GM23338 (cell line): Measurements from ENCODE around the gene TP53. TPM values are rescaled to one million over a fixed set of nuclear protein-coding genes. Genes with fewer than 3 reads are reported as not detected.
A peak's percentile ranks its signal among the peaks of the same experiment; 100 is the strongest.

Source experiments
- ATAC-seq: fragments of 200-7000 bp; cut with Tn5 transposase; 3 replicates; pipeline ENCODE4 v1.9.1; 2020
- DNase-seq: peaks from one replicate; pipeline ENCODE4 v3.0.0-alpha.2; 2015; ENCODE audit warnings: low spot score
- H2AFZ ChIP-seq: fragments of 200-600 bp; sonication (generic); 2 replicates; pipeline ENCODE4 v1.8.0; 2016; ENCODE audit warnings: antibody characterized with exemption, mild to moderate bottlenecking, moderate library complexity
- H3F3A ChIP-seq: fragments of 200-600 bp; sonication (generic); replicated peaks from 2 replicates; pipeline ENCODE4 v1.8.0; 2017; ENCODE audit warnings: antibody characterized with exemption, mixed run types, low read depth
- H3K27ac ChIP-seq: fragments of 200-600 bp; sonication (generic); 2 replicates; pipeline ENCODE4 v1.6.1; 2016; ENCODE audit warnings: low read depth
- H3K27me3 ChIP-seq: fragments of 200-600 bp; sonication (generic); 2 replicates; pipeline ENCODE4 v1.8.0; 2016; ENCODE audit warnings: mild to moderate bottlenecking, mixed run types, moderate library complexity; ENCODE audit not compliant: insufficient read depth
- H3K36me3 ChIP-seq: fragments of 200-600 bp; sonication (generic); 2 replicates; pipeline ENCODE4 v1.8.0; 2016; ENCODE audit warnings: mild to moderate bottlenecking; ENCODE audit not compliant: insufficient read depth
- H3K4me1 ChIP-seq: fragments of 200-600 bp; sonication (generic); 2 replicates; pipeline ENCODE4 v1.8.0; 2016; ENCODE audit warnings: mild to moderate bottlenecking, moderate library complexity; ENCODE audit not compliant: insufficient read depth
- H3K4me2 ChIP-seq: fragments of 200-600 bp; sonication (generic); 2 replicates; pipeline ENCODE4 v1.7.1; 2017; ENCODE audit warnings: mixed run types
- H3K4me3 ChIP-seq: fragments of 200-600 bp; sonication (generic); 2 replicates; pipeline ENCODE4 v1.6.1; 2016; ENCODE audit warnings: mixed run types
- H3K79me2 ChIP-seq: fragments of 200-600 bp; sonication (generic); replicated peaks from 2 replicates; pipeline ENCODE4 v1.8.0; 2017; ENCODE audit warnings: mild to moderate bottlenecking; ENCODE audit not compliant: insufficient read depth
- H3K9me2 ChIP-seq: fragments of 200-600 bp; sonication (generic); 2 replicates; pipeline ENCODE4 v1.8.0; 2017; ENCODE audit not compliant: insufficient read depth
- H4K20me1 ChIP-seq: fragments of 200-600 bp; sonication (generic); replicated peaks from 2 replicates; pipeline ENCODE4 v1.8.0; 2017; ENCODE audit warnings: mild to moderate bottlenecking; ENCODE audit not compliant: insufficient read depth
- H3K27ac Mint-ChIP-seq: 2 replicates; pipeline ENCODE4 v1.8.0; 2020; ENCODE audit warnings: inconsistent platforms, mild to moderate bottlenecking, moderate library complexity, mixed read lengths
- H3K27me3 Mint-ChIP-seq: 3 replicates; pipeline ENCODE4 v1.8.0; 2022; ENCODE audit warnings: low read depth, mild to moderate bottlenecking, moderate library complexity, mixed read lengths, inconsistent platforms; ENCODE audit not compliant: insufficient read depth, poor library complexity
- H3K36me3 Mint-ChIP-seq: 3 replicates; pipeline ENCODE4 v1.8.0; 2021; ENCODE audit warnings: low read depth, mild to moderate bottlenecking, inconsistent platforms, moderate library complexity, mixed read lengths
- H3K4me1 Mint-ChIP-seq: 3 replicates; pipeline ENCODE4 v1.8.0; 2020; ENCODE audit warnings: mild to moderate bottlenecking, inconsistent platforms, mixed read lengths
- H3K4me3 Mint-ChIP-seq: 3 replicates; pipeline ENCODE4 v1.8.0; 2021; ENCODE audit warnings: moderate library complexity, mild to moderate bottlenecking, inconsistent platforms, mixed read lengths
- H3K9me3 Mint-ChIP-seq: 3 replicates; pipeline ENCODE4 v1.8.0; 2020; ENCODE audit warnings: moderate library complexity, mild to moderate bottlenecking, inconsistent platforms, mixed read lengths
- CREB1 ChIP-seq: fragments of 250-450 bp; sonication (Bioruptor Pico); IDR thresholded peaks from 2 replicates; pipeline ENCODE4 v1.5.0; 2020; ENCODE audit warnings: low read depth, mild to moderate bottlenecking, moderate library complexity
- CTCF ChIP-seq, 2 experiments: fragments of 200-600 bp in 1 of 2; sonication (generic) in 1 of 2; conservative IDR thresholded peaks; 2 replicates each; pipeline versions ENCODE4 v1.5.1 to v1.6.1; 2016 to 2017; ENCODE audit warnings: antibody characterized with exemption in 2 of 2, low read depth in 2 of 2, mild to moderate bottlenecking in 2 of 2, moderate library complexity in 1 of 2
- EZH2 ChIP-seq: fragments of 200-600 bp; sonication (generic); IDR thresholded peaks from one replicate; pipeline ENCODE4 v1.8.0; 2017; ENCODE audit warnings: antibody characterized with exemption, mild to moderate bottlenecking, low read depth; ENCODE audit not compliant: unreplicated experiment
- EZH2phosphoT487 ChIP-seq: fragments of 200-600 bp; sonication (generic); IDR thresholded peaks from one replicate; pipeline ENCODE4 v1.8.1; 2018; ENCODE audit warnings: antibody characterized with exemption; ENCODE audit not compliant: unreplicated experiment
- JUNB ChIP-seq: IDR thresholded peaks from one replicate; pipeline ENCODE4 v1.6.1; 2016; ENCODE audit warnings: antibody characterized with exemption; ENCODE audit not compliant: unreplicated experiment
- NANOG ChIP-seq: IDR thresholded peaks from 2 replicates; pipeline ENCODE4 v1.6.1; 2016; ENCODE audit warnings: antibody characterized with exemption, borderline replicate concordance
- POLR2AphosphoS5 ChIP-seq: IDR thresholded peaks from 2 replicates; pipeline ENCODE4 v1.6.1; 2016; ENCODE audit warnings: antibody characterized with exemption, low read depth
- STAT1 ChIP-seq: IDR thresholded peaks from one replicate; pipeline ENCODE4 v1.6.1; 2016; ENCODE audit warnings: antibody characterized with exemption; ENCODE audit not compliant: unreplicated experiment
- ZNF114 ChIP-seq: fragments of 250-450 bp; sonication (Bioruptor Pico); IDR thresholded peaks from 2 replicates; pipeline ENCODE4 v1.5.0; 2020; ENCODE audit warnings: mild to moderate bottlenecking, moderate library complexity
- ZNF331 ChIP-seq: fragments of 250-450 bp; sonication (Bioruptor Pico); IDR thresholded peaks from 2 replicates; pipeline ENCODE4 v1.5.0; 2020; ENCODE audit warnings: low read depth, mild to moderate bottlenecking, moderate library complexity
- ZNF462 ChIP-seq: fragments of 250-450 bp; sonication (Bioruptor Pico); IDR thresholded peaks from 2 replicates; pipeline ENCODE4 v1.5.0; 2020; ENCODE audit warnings: mild to moderate bottlenecking, moderate library complexity
- polyA plus RNA-seq: library from polyadenylated mRNA; unstranded; fragments of >200 nt; fragmentation: Nextera tagmentation; extraction: Ambion mirVana; gene quantifications from 2 replicates; pipeline ENCODE4 v1.2.1, GENCODE V29; 2016
- total RNA-seq: library from RNA; depleted of rRNA; stranded (reverse); fragments of >200 nt; shearing (Covaris generic); gene quantifications from 2 replicates; pipeline ENCODE4 v1.2.3, GENCODE V29; 2014
- TF ChIP-seq, protein P1 (sequence below): IDR thresholded peaks from 2 replicates; pipeline ENCODE4 v1.6.1; 2016; ENCODE audit warnings: antibody characterized with exemption
- TF ChIP-seq, protein P2 (sequence below): IDR thresholded peaks from one replicate; pipeline ENCODE4 v1.6.1; 2018; ENCODE audit warnings: antibody characterized with exemption; ENCODE audit not compliant: unreplicated experiment

TP53 gene
- total and polyA plus RNA-seq, 2 experiments from 2014 or later: 119 to 154 TPM

DNA sequence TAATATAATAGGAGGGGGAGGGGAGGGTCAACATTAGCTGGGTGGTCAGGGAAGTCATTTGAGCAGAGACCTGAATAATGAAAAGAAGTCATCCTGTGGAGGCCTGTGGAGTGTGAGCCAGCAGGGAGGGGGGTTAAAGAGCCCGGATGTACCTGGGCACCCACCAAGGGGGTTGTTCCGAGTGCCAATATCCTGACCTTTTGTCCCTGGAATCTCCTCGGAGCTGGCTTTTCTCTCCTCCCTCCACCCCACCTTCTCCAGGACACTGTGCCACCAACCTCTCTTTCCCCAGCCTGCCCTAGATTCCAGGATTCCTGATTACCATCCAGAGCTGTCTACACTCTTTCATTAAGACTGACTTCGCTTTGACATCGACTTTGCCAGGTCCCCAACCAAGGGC is 51.1 kb downstream of the TP53 start:
- ATAC-seq (no peak), DNase-seq (no peak)
- Histone ChIP-seq H4K20me1 (no peaks in the 10 kb centered on the region), H2AFZ (peak overlapping the region; percentile 85), H3K27ac (no peak overlapping the region), H3K79me2 (no peaks in the 10 kb centered on the region), H3F3A (0 out of 2 replicates have a peak, but pooled peaks cover 7% of the 10 kb centered on the region), H3K4me2 (peak overlapping the region; percentile 11; the same call in 1 of the 2 replicates), H3K4me3 (no peak overlapping the region), H3K9me2 (no peaks in the 10 kb centered on the region), H3K4me1 (peaks cover 7% of the 10 kb centered on the region; the same call in 1 of the 2 replicates), H3K27me3 (no peaks in the 10 kb centered on the region), H3K36me3 (no peaks in the 10 kb centered on the region)
- TF ChIP-seq EZH2phosphoT487 (no peak), CREB1 (CRISPR knock-in tag) (no peak), ZNF331 (no peak), ZNF114 (no peak), NANOG (no peak), CTCF (conservative IDR thresholded peaks at IDR 0.05; ENCODE audit: low read depth in 2 of 2) (no peak), POLR2AphosphoS5 (no peak), JUNB (no peak), STAT1 (no peak), EZH2 (no peak), ZNF462 (CRISPR knock-in tag) (no peak)
- TF ChIP-seq, protein P1, sequence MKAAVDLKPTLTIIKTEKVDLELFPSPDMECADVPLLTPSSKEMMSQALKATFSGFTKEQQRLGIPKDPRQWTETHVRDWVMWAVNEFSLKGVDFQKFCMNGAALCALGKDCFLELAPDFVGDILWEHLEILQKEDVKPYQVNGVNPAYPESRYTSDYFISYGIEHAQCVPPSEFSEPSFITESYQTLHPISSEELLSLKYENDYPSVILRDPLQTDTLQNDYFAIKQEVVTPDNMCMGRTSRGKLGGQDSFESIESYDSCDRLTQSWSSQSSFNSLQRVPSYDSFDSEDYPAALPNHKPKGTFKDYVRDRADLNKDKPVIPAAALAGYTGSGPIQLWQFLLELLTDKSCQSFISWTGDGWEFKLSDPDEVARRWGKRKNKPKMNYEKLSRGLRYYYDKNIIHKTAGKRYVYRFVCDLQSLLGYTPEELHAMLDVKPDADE: no peak
- TF ChIP-seq, protein P2, sequence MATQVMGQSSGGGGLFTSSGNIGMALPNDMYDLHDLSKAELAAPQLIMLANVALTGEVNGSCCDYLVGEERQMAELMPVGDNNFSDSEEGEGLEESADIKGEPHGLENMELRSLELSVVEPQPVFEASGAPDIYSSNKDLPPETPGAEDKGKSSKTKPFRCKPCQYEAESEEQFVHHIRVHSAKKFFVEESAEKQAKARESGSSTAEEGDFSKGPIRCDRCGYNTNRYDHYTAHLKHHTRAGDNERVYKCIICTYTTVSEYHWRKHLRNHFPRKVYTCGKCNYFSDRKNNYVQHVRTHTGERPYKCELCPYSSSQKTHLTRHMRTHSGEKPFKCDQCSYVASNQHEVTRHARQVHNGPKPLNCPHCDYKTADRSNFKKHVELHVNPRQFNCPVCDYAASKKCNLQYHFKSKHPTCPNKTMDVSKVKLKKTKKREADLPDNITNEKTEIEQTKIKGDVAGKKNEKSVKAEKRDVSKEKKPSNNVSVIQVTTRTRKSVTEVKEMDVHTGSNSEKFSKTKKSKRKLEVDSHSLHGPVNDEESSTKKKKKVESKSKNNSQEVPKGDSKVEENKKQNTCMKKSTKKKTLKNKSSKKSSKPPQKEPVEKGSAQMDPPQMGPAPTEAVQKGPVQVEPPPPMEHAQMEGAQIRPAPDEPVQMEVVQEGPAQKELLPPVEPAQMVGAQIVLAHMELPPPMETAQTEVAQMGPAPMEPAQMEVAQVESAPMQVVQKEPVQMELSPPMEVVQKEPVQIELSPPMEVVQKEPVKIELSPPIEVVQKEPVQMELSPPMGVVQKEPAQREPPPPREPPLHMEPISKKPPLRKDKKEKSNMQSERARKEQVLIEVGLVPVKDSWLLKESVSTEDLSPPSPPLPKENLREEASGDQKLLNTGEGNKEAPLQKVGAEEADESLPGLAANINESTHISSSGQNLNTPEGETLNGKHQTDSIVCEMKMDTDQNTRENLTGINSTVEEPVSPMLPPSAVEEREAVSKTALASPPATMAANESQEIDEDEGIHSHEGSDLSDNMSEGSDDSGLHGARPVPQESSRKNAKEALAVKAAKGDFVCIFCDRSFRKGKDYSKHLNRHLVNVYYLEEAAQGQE: no peak
- H3K27ac Mint-ChIP-seq: 0 out of 2 replicates have a peak overlapping the region, but pooled peaks have one; percentile 43
- peaks cover 34% of the 10 kb centered on the region for H3K4me1 Mint-ChIP-seq
- H3K36me3 Mint-ChIP-seq: no peaks in the 10 kb centered on the region
- peaks cover 16% of the 10 kb centered on the region for H3K27me3 Mint-ChIP-seq
- no peaks in the 10 kb centered on the region; the same call in 2 of the 3 replicates for H3K9me3 Mint-ChIP-seq
- no peak overlapping the region for H3K4me3 Mint-ChIP-seq
